Heart left ventricle (tissue), 16 donors: ENCODE results near the gene ARHGAP44. TPM values are rescaled to one million over a fixed set of nuclear protein-coding genes. Genes with fewer than 3 reads are reported as not detected.

ENCODE experiments used
- ATAC-seq, 4 donors: fragments of 200-7000 bp; cut with Tn5 transposase; one replicate each; pipeline ENCODE4 v1.9.1; 2020 to 2022; ENCODE audit warnings: moderate library complexity in 4 of 4, mild to moderate bottlenecking in 3 of 4, moderate number of reproducible peaks in 1 of 4
- DNase-seq, 5 donors: peaks; one replicate each; pipeline ENCODE4 v3.0.0-alpha.2; 2020
- H3K27ac ChIP-seq, 12 donors: fragments of 200-600 bp; sonication (generic) in 4 of 12; one replicate each; pipeline versions ENCODE4 v1.5.0 to v1.8.0; 2016 to 2022; ENCODE audit warnings: mild to moderate bottlenecking in 2 of 12
- H3K27me3 ChIP-seq, 9 donors: fragments of 200-600 bp; sonication (generic) in 2 of 9; one replicate each; pipeline versions ENCODE4 v1.5.1 to v1.8.0; 2016 to 2022; ENCODE audit warnings: mild to moderate bottlenecking in 3 of 9
- H3K36me3 ChIP-seq, 9 donors: fragments of 200-600 bp; sonication (generic) in 2 of 9; one replicate each; pipeline versions ENCODE4 v1.5.0 to v1.8.0; 2018 to 2022; ENCODE audit warnings: mild to moderate bottlenecking in 2 of 9
- H3K4me1 ChIP-seq, 12 donors: fragments of 200-600 bp; sonication (generic) in 4 of 12; one replicate each; pipeline versions ENCODE4 v1.5.0 to v1.8.0; 2016 to 2022; ENCODE audit warnings: mild to moderate bottlenecking in 3 of 12
- H3K4me3 ChIP-seq, 12 donors: fragments of 200-600 bp; sonication (generic) in 4 of 12; one replicate each; pipeline versions ENCODE4 v1.5.0 to v1.8.0; 2017 to 2022; ENCODE audit warnings: mild to moderate bottlenecking in 9 of 12, moderate library complexity in 4 of 12
- H3K9me3 ChIP-seq, 12 donors: fragments of 200-600 bp; sonication (generic) in 4 of 12; one replicate each; pipeline versions ENCODE4 v1.5.0 to v1.8.0; 2016 to 2022; ENCODE audit warnings: mild to moderate bottlenecking in 1 of 12
- POLR2A ChIP-seq, 2 donors: fragments of 450-650 bp; IDR thresholded peaks; one replicate each; pipeline ENCODE4 v1.6.1; 2017; ENCODE audit warnings: antibody characterized with exemption in 2 of 2, mild to moderate bottlenecking in 2 of 2, moderate library complexity in 2 of 2
- WGBS, 4 donors: extraction: QIAGEN DNeasy Blood & Tissue Kit in 2 of 4; methylation state at CpG; one replicate each; pipeline versions ENCODE4 v1.1.5 to v1.1.7; 2013 to 2018; 5-methylcytosine and 5-hydroxymethylcytosine counted together
- intact Hi-C, 10 donors: fragments of 100-400 bp; cut with DNase I; formaldehyde crosslinking; loops; one replicate each; pipeline versions ENCODE4 v1.11.1 to v1.14.2; 2022
- polyA plus RNA-seq, 2 donors: library from polyadenylated mRNA; stranded (reverse); fragments of 200-250 nt; gene quantifications; one replicate each; pipeline ENCODE4 v1.2.3, GENCODE V29; 2013
- total RNA-seq, 9 donors: library from RNA; depleted of rRNA in 2 of 9; stranded (reverse); fragments of >200 nt in 2 of 9; fragmentation: NEBNext Ultra II Directional in 3 of 9; extraction: Animal tissue kit (Norgen Biotek cat#: 25700) in 3 of 9; gene quantifications; one replicate each; pipeline versions ENCODE4 v1.1.0 to v1.2.4, GENCODE V29; 2016 to 2023
- TF ChIP-seq, protein P1 (sequence below), 12 donors: fragments of 200-600 bp; sonication (generic) in 4 of 12; IDR thresholded peaks; one replicate each; pipeline versions ENCODE4 v1.5.0 to v1.8.0; 2018 to 2022; ENCODE audit warnings: antibody characterized with exemption in 12 of 12, mild to moderate bottlenecking in 5 of 12
- donor health status: ischemic (EF 13 %, LVEDD 7.1; RV severe dilation, severe dysfunction).
- donor health status: healthy with polysubstance abuse.
- donor health status: DM: no; HTN: yes; CAD: no.
- donor health status: DM: no; HTN: no; CAD: no.
- donor health status: ischemic (EF 25% LVEDD 6.9; RV normal size, moderate dysfunction).
- donor health status: ischemic (EF 25% LVEDD 5.7; RV mildly dilated, moderate dysfunction).
- donor health status: healthy.
- donor health status: DM: yes; HTN: yes; CAD: no.
- donor health status: ischemic (EF 35%, LVEDD 5.7; RV mildly dilated, moderate dysfunction).
- donor health status: nonischemic (EF 11% LVEDD 7.7; RV severe dilation, severe dysfunction).
- donor health status: DM: yes; HTN: yes; CAD: no.
- donor health status: PGD.
- donor health status: ischemic (EF 29% LVEDD 5.4; RV normal size, mild dysfunction).
- donor health status: nonischemic (EF 23%, LVEDD 6.1; RV moderate dilation, normal function).

ARHGAP44 gene
- total and polyA plus RNA-seq, 11 donors, result 4.3 to 15.7 (median 8.6) TPM

DNA sequence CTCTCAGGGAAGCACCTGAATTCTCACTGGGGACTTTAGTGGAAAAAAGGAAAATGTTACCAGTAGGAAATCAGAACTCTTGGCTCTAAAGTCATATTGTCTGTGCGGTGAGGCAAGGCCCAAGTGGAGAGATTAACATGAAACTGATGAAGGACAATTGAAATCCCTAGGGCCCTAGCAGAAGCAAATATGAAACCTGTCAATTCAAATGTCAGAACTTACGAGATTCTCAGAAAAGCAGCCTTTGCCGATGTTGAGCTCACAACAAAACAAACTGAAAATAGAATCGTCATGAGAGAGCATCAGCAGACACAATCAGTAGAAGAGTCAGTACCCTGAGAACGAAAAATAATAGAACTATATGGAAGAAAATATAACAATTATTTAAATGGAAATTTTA lies 119.7 kb downstream of the ARHGAP44 start:
- Histone ChIP-seq H3K9me3 (peaks cover 0 to 9% (median 0%) of the 10 kb centered on the region in 12 donors), H3K4me3 (no peak overlapping the region), H3K27ac (no peak overlapping the region), H3K36me3 (peaks cover 0 to 5% (median 0%) of the 10 kb centered on the region in 9 donors), H3K4me1 (no peaks in the 10 kb centered on the region), H3K27me3 (no peaks in the 10 kb centered on the region)
- no peak for ATAC-seq
- intact Hi-C loops, result no loop called here
- no peak for TF ChIP-seq POLR2A (IDR thresholded peaks at IDR 0.05)
- TF ChIP-seq, protein P1, sequence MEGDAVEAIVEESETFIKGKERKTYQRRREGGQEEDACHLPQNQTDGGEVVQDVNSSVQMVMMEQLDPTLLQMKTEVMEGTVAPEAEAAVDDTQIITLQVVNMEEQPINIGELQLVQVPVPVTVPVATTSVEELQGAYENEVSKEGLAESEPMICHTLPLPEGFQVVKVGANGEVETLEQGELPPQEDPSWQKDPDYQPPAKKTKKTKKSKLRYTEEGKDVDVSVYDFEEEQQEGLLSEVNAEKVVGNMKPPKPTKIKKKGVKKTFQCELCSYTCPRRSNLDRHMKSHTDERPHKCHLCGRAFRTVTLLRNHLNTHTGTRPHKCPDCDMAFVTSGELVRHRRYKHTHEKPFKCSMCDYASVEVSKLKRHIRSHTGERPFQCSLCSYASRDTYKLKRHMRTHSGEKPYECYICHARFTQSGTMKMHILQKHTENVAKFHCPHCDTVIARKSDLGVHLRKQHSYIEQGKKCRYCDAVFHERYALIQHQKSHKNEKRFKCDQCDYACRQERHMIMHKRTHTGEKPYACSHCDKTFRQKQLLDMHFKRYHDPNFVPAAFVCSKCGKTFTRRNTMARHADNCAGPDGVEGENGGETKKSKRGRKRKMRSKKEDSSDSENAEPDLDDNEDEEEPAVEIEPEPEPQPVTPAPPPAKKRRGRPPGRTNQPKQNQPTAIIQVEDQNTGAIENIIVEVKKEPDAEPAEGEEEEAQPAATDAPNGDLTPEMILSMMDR (IDR thresholded peaks at IDR 0.05), result no peak
- 77 to 86% (median 81%) methylated on average over 5 of the region's 5 CpGs for WGBS, 4 donors
- DNase-seq, result no peak

DNA sequence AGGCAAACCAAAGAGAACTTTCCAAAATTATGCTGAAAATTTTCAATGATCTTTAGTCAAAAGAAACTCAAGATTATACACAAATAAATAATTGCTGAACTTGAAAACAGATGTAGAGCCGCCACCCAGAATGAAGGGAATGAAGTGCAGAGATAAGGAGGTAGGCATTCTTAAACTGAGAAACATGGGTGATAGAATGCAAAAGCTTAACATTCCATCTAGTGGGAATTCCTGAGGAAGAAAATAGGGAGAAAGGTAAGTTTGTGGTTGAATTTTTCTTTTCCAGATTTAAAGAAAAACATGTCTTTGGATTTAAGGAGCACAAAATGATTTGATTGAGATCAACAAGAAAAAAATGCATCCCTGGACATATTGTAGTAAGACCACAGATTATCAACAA lies 120.2 kb downstream of the ARHGAP44 start:
- intact Hi-C loops, result no loop called here
- TF ChIP-seq POLR2A (IDR thresholded peaks at IDR 0.05), result no peak
- TF ChIP-seq, protein P1 (IDR thresholded peaks at IDR 0.05), result no peak
- ATAC-seq, result no peak

DNA sequence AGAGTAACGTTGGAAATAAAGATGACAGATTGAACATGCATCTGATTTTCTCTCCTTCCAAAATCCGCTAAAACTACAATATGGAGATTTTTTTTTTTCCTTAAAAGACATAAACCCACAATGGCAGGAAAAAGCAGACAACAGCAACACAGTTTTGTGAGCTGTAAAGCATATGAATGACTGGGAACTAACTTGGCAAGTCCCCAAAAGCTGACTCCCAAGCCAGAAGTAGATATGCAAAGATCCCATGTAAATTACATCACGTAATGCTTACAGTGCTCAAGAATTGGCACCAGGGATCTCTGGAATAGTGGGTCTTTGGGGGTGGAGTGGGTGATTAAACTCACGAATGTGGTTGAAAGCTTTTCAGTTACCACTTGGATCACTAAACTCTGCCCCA lies 121.9 kb downstream of the ARHGAP44 start:
- TF ChIP-seq, protein P1 (IDR thresholded peaks at IDR 0.05), result no peak
- TF ChIP-seq POLR2A (IDR thresholded peaks at IDR 0.05), result no peak
- no peak overlapping the region for H3K27ac ChIP-seq
- no peaks in the 10 kb centered on the region for H3K27me3 ChIP-seq
- ATAC-seq (no peak), DNase-seq (no peak)
- no peaks in the 10 kb centered on the region for H3K4me1 ChIP-seq
- intact Hi-C loops, result no loop called here
- peaks cover 0 to 9% (median 0%) of the 10 kb centered on the region in 12 donors for H3K9me3 ChIP-seq
- H3K36me3 ChIP-seq, result peaks cover 0 to 7% (median 0%) of the 10 kb centered on the region in 9 donors
- H3K4me3 ChIP-seq, result no peak overlapping the region
- 52 to 67% (median 61%) methylated on average over 4 of the region's 4 CpGs for WGBS, 4 donors

More for the DNA sequence above, 120.2 kb downstream of the ARHGAP44 start:
- H3K27ac ChIP-seq, result no peak overlapping the region
- no peaks in the 10 kb centered on the region for H3K4me1 ChIP-seq
- H3K27me3 ChIP-seq, result no peaks in the 10 kb centered on the region
- H3K4me3 ChIP-seq, result no peak overlapping the region
- H3K9me3 ChIP-seq, result peaks cover 0 to 9% (median 0%) of the 10 kb centered on the region in 12 donors
- no peak for DNase-seq
- WGBS, 4 donors, result 80 to 84% (median 82%) methylated on average over 1 of the region's 1 CpG
- peaks cover 0 to 5% (median 0%) of the 10 kb centered on the region in 9 donors for H3K36me3 ChIP-seq

DNA sequence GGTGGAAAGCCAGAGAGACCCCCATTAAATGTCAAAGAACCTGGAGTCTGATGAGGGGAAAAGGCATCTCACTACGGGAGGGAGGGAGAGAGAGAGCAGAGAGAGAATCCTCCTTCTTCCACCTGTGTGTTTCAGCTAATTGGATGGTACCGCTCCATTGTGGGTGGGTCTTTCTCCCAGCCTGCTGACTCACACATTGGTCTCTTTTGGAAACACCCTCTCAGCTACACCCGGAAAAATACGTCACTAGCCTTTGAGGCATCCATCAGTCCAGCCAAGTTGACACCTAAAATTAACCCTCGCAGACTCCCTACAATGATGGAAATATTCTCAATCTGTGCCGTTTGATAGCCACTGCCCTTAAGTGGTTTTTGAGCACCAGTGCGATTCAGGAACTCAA lies 128.1 kb downstream of the ARHGAP44 start:
- ATAC-seq, result no peak
- H3K9me3 ChIP-seq, result no peaks in the 10 kb centered on the region
- peaks cover 0 to 20% (median 0%) of the 10 kb centered on the region in 9 donors for H3K36me3 ChIP-seq
- H3K27me3 ChIP-seq, result no peaks in the 10 kb centered on the region
- no peak overlapping the region for H3K4me3 ChIP-seq
- WGBS, 4 donors, result 69 to 80% (median 77%) methylated on average over 7 of the region's 7 CpGs
- H3K4me1 ChIP-seq, result no peaks in the 10 kb centered on the region
- intact Hi-C loops, result no loop called here
- no peak for DNase-seq
- H3K27ac ChIP-seq, result no peak overlapping the region
- no peak for TF ChIP-seq POLR2A (IDR thresholded peaks at IDR 0.05)
- TF ChIP-seq, protein P1 (IDR thresholded peaks at IDR 0.05), result no peak
